ENCODE data around the gene USF2.

- TF ChIP-seq CTCF (IDR thresholded peaks at IDR 0.05 in 2 of 3, conservative IDR thresholded peaks at IDR 0.05 in 1 of 3; ENCODE audit: control insufficient read depth in 2 of 3, extremely low read depth in 1 of 3, insufficient read depth in 1 of 3, low read depth in 3 of 3, low read length in 3 of 3) (no peak), E2F4 (IDR thresholded peaks at IDR 0.05; ENCODE audit: low read depth, low read length) (no peak), HDGF (IDR thresholded peaks at IDR 0.05) (no peak), NFYA (IDR thresholded peaks at IDR 0.05; ENCODE audit: borderline replicate concordance, low read depth, low read length) (no peak), PAX8 (IDR thresholded peaks at IDR 0.05) (no peak), POLR2AphosphoS5 (IDR thresholded peaks at IDR 0.05; ENCODE audit: low read length) (no peak), TARDBP (IDR thresholded peaks at IDR 0.05; ENCODE audit: borderline replicate concordance) (no peak), ETV6 (conservative IDR thresholded peaks at IDR 0.05 in 1 of 2, IDR thresholded peaks at IDR 0.05 in 1 of 2; ENCODE audit: borderline replicate concordance in 1 of 2, low read depth in 1 of 2) (no peak), IKZF1 (conservative IDR thresholded peaks at IDR 0.05) (no peak)
- TF ChIP-seq, protein P1, sequence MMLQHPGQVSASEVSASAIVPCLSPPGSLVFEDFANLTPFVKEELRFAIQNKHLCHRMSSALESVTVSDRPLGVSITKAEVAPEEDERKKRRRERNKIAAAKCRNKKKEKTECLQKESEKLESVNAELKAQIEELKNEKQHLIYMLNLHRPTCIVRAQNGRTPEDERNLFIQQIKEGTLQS (IDR thresholded peaks at IDR 0.05; ENCODE audit: borderline replicate concordance, extremely low read depth, low read depth, low read length): no peak
Measured at GRCh38 chr19:35281303-35281702, 12.5 kb downstream of the USF2 start.
